ENCODE data around the gene SPDYE16.
"Not testable (repeated sequence)": the region's sequence is repeated elsewhere in the genome, so short reads cannot be mapped to it uniquely, and the experiment has no call there.

Gene SPDYE16

GRCh38 chr7:76543197-76543596 is at the start of gene SPDYE16:
Gene SPDYE16, minus strand, starts transcription at chr7:76543297. Its CDS starts 1,838 bp downstream, at chr7:76541459.
- not testable (repeated sequence) for DNase-seq (ENCODE audit: low spot score)

GRCh38 chr7:76592694-76593093 is 49.6 kb upstream of the SPDYE16 start:
- not testable (repeated sequence) for DNase-seq (ENCODE audit: low spot score)

GRCh38 chr7:76591602-76592304 is 48.7 kb upstream of the SPDYE16 start:
- not testable (repeated sequence) for DNase-seq (ENCODE audit: low spot score)

GRCh38 chr7:76591033-76591432 is 47.9 kb upstream of the SPDYE16 start:
- not testable (repeated sequence) for DNase-seq (ENCODE audit: low spot score)

GRCh38 chr7:76588586-76588985 is 45.5 kb upstream of the SPDYE16 start:
- not testable (repeated sequence) for DNase-seq (ENCODE audit: low spot score)

- DNase-seq (ENCODE audit: low spot score): not testable (repeated sequence)
Measured at GRCh38 chr7:76586585-76587315, 43.7 kb upstream of the SPDYE16 start.

- DNase-seq (ENCODE audit: low spot score): peak; percentile 10
Measured at GRCh38 chr7:76583636-76584281, 40.7 kb upstream of the SPDYE16 start.

GRCh38 chr7:76582848-76583631 is 39.9 kb upstream of the SPDYE16 start:
- not testable (repeated sequence) for DNase-seq (ENCODE audit: low spot score)

- DNase-seq (ENCODE audit: low spot score): not testable (repeated sequence)
Measured at GRCh38 chr7:76575919-76576655, 33.0 kb upstream of the SPDYE16 start.

GRCh38 chr7:76575431-76575830 is 32.3 kb upstream of the SPDYE16 start:
- DNase-seq (ENCODE audit: low spot score): not testable (repeated sequence)

GRCh38 chr7:76572296-76572695 is 29.2 kb upstream of the SPDYE16 start:
- not testable (repeated sequence) for DNase-seq (ENCODE audit: low spot score)

GRCh38 chr7:76570324-76570775 is 27.3 kb upstream of the SPDYE16 start:
- peak; percentile 2 for DNase-seq (ENCODE audit: low spot score)

- DNase-seq (ENCODE audit: low spot score): not testable (repeated sequence)
Measured at GRCh38 chr7:76568742-76569141, 25.6 kb upstream of the SPDYE16 start.

- not testable (repeated sequence) for DNase-seq (ENCODE audit: low spot score)
Measured at GRCh38 chr7:76567753-76568152, 24.7 kb upstream of the SPDYE16 start.

GRCh38 chr7:76567311-76567710 is 24.2 kb upstream of the SPDYE16 start:
- DNase-seq (ENCODE audit: low spot score): not testable (repeated sequence)

- not testable (repeated sequence) for DNase-seq (ENCODE audit: low spot score)
Measured at GRCh38 chr7:76565001-76565400, 21.9 kb upstream of the SPDYE16 start.

GRCh38 chr7:76561342-76561741 is 18.2 kb upstream of the SPDYE16 start:
- not testable (repeated sequence) for DNase-seq (ENCODE audit: low spot score)

- DNase-seq (ENCODE audit: low spot score): not testable (repeated sequence)
Measured at GRCh38 chr7:76560157-76560556, 17.1 kb upstream of the SPDYE16 start.

GRCh38 chr7:76559685-76560084 is 16.6 kb upstream of the SPDYE16 start:
- not testable (repeated sequence) for DNase-seq (ENCODE audit: low spot score)

- not testable (repeated sequence) for DNase-seq (ENCODE audit: low spot score)
Measured at GRCh38 chr7:76551992-76552391, 8.9 kb upstream of the SPDYE16 start.

GRCh38 chr7:76549855-76550248 is 6.8 kb upstream of the SPDYE16 start:
- DNase-seq (ENCODE audit: low spot score): not testable (repeated sequence)
